Posterior vena cava (tissue), 2 donors: ENCODE measurements around the gene TMEM242. TPM values are rescaled to one million over a fixed set of nuclear protein-coding genes. Genes with fewer than 3 reads are reported as not detected.

Source experiments
- DNase-seq: peaks from one replicate; pipeline ENCODE4 v3.0.0-alpha.2; 2020; ENCODE audit warnings: low spot score
- intact Hi-C, 2 donors: fragments of 100-400 bp; cut with DNase I; formaldehyde crosslinking; loops; one replicate each; pipeline versions ENCODE4 v1.14.1 to v1.14.2; 2022 to 2023
- total RNA-seq, 2 donors: library from RNA; stranded (reverse); fragmentation: NEBNext Ultra II Directional; extraction: Animal tissue kit (Norgen Biotek cat#: 25700); gene quantifications; one replicate each; pipeline ENCODE4 v1.2.1, GENCODE V29; 2021
- donor health status: DM: yes; HTN: yes; CAD: no.
- donor health status: DM: yes; HTN: yes; CAD: no.

The TMEM242 gene
- total RNA-seq, 2 donors from 2014 or later = 11.8 to 12.6 TPM

DNA sequence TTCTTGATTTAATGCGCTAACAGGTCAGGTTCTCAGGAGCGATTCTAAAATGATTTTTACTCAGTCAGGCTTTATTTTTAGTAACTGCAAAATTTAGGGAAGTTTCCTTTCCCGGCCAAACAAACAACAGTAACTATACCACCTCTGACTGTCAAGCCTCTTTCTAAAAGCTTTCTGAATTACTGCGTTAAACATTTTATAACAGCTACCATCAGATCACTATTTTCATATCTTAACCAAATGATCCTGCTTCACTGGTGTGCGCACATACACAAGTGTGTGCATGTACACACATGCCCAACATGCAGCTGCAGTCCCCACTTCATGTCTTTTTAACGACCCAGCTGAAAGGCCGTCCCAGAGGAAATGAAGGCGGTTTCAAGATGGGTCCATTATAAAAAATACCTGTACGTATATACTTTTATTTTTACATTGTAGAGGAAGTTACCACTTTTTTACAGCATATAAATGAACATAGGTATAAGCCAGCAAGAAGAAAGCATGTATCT lies 25.0 kb downstream of the TMEM242 start:
- intact Hi-C loops = no loop called here
- DNase-seq = no peak

- intact Hi-C loops = no loop called here
- no peak for DNase-seq
Observed at GRCh38 chr6:157294654-157295053, 28.7 kb downstream of the TMEM242 start.

DNA sequence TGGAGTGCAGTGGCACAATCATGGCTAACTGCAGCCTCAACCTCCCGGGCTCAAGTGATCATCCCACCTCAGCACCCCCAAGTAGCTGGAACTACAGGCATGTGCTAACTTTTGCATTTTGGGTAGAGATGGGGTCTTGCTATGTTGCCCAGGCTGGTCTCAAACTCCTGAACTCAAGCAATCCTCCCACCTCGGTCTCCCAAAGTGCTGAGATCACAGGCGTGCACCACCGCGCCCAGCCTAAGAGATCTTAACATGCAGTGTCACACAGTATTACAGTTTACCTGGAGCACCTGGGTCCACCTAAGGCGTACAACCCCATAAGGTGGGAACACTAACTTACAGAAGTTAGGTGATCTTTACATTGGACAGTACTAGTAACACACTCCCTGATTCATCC lies 29.5 kb downstream of the TMEM242 start:
- intact Hi-C loops = no loop called here
- DNase-seq = no peak

- DNase-seq = no peak
- intact Hi-C loops = no loop called here
Observed at GRCh38 chr6:157292202-157292601, 31.1 kb downstream of the TMEM242 start.

DNA sequence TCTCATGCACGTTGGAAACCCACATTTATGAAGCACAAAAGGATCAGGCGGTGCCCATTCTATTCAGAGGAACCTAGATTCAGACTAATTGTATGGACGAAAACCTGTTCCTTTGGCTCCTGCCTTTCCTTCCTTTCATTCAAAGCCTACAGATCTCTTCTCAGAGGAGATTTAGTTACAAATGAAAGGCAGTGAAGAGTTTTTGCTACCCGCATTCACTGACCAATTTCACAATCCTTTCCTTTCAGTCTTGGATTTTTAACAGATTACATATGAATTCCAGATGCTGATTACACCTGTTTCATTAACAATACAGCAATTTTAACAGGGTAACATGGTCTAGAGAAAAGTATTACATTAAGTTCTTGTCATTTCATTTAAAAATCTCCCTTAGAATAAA lies 32.0 kb downstream of the TMEM242 start:
- DNase-seq = no peak
- intact Hi-C loops = no loop called here

- intact Hi-C loops = no loop called here
- no peak for DNase-seq
Observed at GRCh38 chr6:157290797-157291196, 32.5 kb downstream of the TMEM242 start.

GRCh38 chr6:157289764-157290163 lies 33.6 kb downstream of the TMEM242 start:
- DNase-seq = no peak
- intact Hi-C loops = no loop called here

DNA sequence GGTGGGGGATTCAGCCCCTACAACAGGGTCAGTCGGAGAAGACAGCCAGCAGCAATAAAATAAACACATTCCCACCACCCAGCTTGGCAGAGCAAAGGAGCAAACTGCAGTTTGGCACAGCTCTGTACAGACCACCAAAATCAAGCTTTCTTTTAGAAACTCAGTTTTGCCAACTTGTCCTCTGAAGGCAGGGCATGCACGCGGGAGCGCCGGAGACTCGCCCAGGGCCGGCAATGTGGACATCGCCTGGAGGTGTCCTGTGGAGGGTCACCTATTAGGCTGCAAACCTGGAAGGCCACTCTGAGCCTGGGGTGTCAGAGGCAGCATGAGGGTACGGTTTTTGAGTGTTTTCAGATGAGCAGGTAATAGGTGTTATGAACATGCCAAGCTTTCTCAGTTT lies 34.7 kb downstream of the TMEM242 start:
- intact Hi-C loops = no loop called here
- DNase-seq = no peak

GRCh38 chr6:157287923-157288322 lies 35.4 kb downstream of the TMEM242 start:
- DNase-seq = no peak
- intact Hi-C loops = no loop called here

GRCh38 chr6:157287247-157287850 lies 36.0 kb downstream of the TMEM242 start:
- DNase-seq = peak; percentile 25
- intact Hi-C loops = no loop called here

DNA sequence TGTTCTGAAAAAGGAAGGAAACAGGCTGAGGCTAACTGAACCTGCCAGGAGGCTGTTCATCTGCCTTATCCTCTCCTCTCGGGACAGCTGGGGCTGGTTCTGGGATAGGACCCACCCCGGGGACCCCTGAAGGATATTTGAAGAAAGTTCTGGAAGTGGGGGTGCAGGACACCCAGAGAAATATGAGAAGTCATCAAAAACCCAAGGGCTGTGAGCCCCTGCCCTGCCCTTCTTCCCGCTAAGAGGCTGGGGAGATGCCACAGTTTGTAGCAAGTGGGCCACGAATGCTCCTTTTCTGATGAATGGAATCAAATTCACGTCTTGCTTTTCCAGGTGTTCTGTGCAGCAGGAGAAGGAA lies 37.9 kb downstream of the TMEM242 start:
- intact Hi-C loops = no loop called here

GRCh38 chr6:157284738-157285421 lies 38.4 kb downstream of the TMEM242 start:
- peak; percentile 60 for DNase-seq
- intact Hi-C loops = no loop called here

More for the DNA sequence above, 37.9 kb downstream of the TMEM242 start:
- peak; percentile 56 for DNase-seq

- intact Hi-C loops = no loop called here
Observed at GRCh38 chr6:157283900-157284737, 39.2 kb downstream of the TMEM242 start.

DNA sequence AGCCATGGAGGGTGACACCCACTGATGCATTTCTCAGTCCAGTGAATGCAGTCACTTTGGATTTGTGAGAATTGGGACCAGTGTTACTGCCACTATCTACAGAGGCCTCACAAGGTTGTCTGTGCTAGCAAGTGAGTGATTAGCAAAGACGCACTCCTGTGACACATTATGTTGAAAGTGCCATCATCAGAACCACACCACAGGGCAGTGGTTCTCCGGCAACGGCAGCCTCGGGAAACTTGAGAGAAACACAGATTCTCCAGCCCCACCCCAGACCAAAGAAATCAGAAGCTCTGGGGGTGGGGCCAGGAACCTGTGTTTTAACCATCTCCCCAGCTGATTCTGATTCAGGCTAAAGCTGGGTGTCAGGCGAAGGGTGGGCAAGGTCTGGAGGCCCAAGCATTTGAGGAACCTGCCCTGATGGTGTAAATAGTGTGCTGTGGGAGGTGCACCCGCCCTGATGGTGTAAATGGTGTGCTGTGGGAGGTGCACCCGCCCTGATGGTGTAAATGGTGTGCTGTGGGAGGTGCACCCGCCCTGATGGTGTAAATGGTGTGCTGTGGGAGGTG lies 39.9 kb downstream of the TMEM242 start:
- intact Hi-C loops = no loop called here

More at GRCh38 chr6:157283900-157284737, 39.2 kb downstream of the TMEM242 start:
- peak; percentile 67 for DNase-seq

DNA sequence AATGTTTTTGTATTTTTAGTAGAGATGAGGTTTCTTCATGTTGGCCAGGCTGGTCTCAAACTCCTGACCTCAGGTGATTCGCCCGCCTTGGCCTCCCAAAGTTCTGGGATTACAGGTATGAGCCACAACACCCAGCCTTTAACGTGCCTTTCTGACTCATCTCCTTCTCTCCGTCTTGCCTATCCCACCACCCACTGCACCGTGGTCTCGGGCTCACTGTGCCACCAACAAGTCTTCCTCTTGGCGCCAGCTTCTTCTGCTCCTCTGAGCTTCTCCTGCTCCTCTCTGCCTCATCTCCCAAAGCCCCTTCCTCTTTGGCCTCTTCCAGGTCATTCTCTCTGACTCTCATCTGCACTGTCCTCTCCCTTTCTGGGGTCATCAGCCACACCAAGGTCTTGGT lies 41.0 kb downstream of the TMEM242 start:
- DNase-seq = no peak

More for the DNA sequence above, 39.9 kb downstream of the TMEM242 start:
- DNase-seq = peak; percentile 37

GRCh38 chr6:157281570-157281969 lies 41.7 kb downstream of the TMEM242 start:
- DNase-seq = no peak
- intact Hi-C loops = no loop called here

More for the DNA sequence above, 41.0 kb downstream of the TMEM242 start:
- intact Hi-C loops = no loop called here

DNA sequence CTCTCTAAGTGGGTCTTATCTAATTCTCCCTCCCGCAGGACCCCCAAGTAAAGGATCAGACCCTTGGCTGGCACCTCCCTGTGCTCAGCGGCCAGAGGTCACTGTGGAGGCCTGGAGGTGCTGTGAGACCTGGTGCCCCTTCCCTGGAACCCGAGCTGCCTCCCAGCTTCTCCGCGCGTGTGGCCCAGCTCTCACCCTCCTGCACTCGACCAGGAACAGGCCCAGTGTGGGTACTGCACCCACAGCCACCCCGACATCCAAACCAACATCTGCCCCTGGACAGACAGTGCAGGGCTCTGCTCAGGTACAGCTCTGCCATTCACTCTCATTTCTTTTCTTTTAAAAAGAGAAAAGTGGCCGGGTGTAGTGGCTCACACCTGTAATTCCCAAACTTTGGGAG lies 42.4 kb downstream of the TMEM242 start:
- intact Hi-C loops = no loop called here
- DNase-seq = no peak

DNA sequence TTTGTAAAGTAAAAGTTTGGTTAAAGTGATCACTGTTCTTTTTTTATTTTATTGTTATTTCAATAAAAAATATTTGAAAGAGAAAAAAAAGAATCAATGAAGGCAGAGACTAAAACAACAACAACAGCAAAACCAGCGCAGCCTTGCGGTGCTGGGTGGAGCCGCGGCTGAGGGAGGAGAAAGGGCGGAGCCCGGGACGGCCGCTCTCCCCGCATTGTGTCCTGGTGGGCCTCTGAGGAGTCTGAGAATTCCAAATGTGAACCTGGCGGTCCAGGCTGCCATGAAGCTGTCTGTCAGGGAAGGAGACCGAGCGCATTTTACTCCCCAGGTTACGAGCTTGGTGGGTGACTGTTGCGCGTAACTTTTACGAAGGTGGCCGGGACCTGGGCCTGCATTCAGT lies 43.2 kb downstream of the TMEM242 start:
- intact Hi-C loops = no loop called here
- DNase-seq = no peak

GRCh38 chr6:157278171-157278570 lies 45.1 kb downstream of the TMEM242 start:
- peak; percentile 46 for DNase-seq
- intact Hi-C loops = loop anchor here (10.0 kb wide), 2 partner anchors 243 to 593 kb away; no protein-coding TSS in a partner anchor

GRCh38 chr6:157276731-157277130 lies 46.6 kb downstream of the TMEM242 start:
- intact Hi-C loops = loop anchor here (10.0 kb wide), 2 partner anchors 242 to 592 kb away; no protein-coding TSS in a partner anchor
- DNase-seq = peak; percentile 44
